Epithelial cell of prostate (primary cell): ENCODE data around the gene VPS18.

Source experiments
- DNase-seq: peaks from one replicate; pipeline ENCODE4 v3.0.0-alpha.2; 2011; ENCODE audit warnings: low read depth, low spot score
- H3K27ac ChIP-seq: fragments of 450-650 bp; 2 replicates; pipeline ENCODE4 v1.5.1; 2017; ENCODE audit warnings: mild to moderate bottlenecking

VPS18 gene

DNA sequence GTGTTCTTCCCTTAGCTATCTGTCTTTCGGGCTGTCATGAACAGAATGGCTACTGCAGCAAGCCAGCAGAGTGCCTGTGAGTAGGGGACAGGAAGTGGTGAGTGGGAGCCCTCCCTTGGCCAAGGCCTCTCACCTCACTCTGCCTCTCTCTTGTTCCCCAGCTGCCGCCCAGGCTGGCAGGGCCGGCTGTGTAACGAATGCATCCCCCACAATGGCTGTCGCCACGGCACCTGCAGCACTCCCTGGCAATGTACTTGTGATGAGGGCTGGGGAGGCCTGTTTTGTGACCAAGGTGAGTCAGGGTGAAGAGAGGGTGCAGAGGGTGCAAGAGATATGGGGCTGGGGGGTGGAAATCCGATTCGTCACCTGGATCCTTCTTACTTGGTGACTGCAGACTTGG, 37.9 kb downstream of the VPS18 start:
- H3K27ac ChIP-seq, result no peak overlapping the region
- no peak for DNase-seq

DNA sequence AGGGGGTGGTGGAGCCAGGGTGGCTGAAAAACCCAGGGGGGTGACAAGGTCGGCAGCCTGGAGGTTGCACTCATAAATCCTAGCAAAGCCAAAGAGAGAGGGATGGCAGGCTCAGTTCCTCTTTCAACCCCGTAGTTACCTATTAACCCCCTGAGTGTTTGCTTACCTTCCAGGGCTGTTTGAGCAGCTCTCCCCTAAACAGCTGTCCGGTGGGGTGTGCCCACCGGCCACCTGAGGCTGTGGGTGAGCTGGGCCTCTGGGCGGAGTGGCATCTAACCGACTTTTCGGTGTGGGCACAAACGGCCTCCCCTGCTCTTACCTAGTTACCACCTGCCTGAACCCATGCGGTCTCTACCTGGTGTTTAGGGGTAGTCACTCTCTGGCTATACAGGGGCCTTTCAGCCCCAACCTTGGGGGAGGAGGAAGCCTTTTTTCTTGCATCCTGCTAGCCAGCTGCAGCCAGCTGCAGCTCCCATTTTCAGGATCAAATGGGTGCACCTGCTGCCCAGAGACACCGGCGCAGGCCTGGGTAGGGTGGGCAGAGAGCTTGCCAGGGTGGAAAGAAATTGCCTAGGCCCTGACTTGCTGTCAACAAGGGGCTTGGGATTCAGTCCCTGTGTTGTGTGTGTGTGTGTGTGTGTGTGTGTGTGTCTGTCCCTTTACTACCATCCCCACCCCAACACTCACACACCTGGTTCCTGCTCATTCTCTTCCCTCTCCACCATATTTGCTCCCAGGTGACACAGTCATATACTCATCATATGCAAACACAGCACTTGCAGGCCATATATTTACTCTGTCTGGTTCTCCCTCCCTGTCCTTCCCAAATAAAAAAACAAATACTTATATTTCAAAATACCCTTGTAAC, 38.6 kb downstream of the VPS18 start:
- no peak overlapping the region for H3K27ac ChIP-seq
- DNase-seq, result no peak

DNA sequence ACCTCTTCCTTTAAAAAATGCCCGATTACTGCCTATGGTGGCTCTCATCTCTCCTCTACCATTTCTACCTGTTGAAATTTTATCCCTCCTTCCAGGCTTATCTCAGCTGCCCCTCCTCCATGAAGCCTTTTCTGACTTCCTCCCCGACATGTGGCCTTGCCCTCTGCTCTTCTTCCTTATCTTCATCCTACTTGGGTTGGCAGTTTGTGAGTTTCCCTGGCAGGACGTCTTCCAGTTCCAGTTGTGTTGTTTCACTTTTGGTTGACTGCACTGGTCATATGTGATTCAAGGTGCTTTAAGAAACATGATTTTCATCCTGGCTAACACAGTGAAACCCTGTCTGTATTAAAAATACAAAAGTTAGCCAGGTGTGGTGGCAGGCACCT, 39.3 kb downstream of the VPS18 start:
- no peak overlapping the region for H3K27ac ChIP-seq
- no peak for DNase-seq

DNA sequence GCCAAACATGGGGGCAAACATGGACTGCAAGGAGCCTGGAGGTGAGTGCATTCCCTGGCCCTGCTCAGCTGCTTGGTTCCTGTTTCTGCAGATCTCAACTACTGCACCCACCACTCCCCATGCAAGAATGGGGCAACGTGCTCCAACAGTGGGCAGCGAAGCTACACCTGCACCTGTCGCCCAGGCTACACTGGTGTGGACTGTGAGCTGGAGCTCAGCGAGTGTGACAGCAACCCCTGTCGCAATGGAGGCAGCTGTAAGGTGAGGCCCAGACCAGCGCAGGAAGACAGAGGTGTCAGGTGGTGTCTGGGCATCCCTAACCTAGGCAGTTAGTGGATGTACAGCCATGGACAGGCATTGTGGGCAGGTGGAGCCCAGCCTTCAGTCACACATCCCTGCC, 40.2 kb downstream of the VPS18 start:
- no peak overlapping the region for H3K27ac ChIP-seq
- DNase-seq, result no peak

DNA sequence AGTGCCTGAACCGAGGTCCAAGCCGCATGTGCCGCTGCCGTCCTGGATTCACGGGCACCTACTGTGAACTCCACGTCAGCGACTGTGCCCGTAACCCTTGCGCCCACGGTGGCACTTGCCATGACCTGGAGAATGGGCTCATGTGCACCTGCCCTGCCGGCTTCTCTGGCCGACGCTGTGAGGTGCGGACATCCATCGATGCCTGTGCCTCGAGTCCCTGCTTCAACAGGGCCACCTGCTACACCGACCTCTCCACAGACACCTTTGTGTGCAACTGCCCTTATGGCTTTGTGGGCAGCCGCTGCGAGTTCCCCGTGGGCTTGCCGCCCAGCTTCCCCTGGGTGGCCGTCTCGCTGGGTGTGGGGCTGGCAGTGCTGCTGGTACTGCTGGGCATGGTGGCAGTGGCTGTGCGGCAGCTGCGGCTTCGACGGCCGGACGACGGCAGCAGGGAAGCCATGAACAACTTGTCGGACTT, 42.0 kb downstream of the VPS18 start:
- no peak for DNase-seq
- H3K27ac ChIP-seq, result no peak overlapping the region

DNA sequence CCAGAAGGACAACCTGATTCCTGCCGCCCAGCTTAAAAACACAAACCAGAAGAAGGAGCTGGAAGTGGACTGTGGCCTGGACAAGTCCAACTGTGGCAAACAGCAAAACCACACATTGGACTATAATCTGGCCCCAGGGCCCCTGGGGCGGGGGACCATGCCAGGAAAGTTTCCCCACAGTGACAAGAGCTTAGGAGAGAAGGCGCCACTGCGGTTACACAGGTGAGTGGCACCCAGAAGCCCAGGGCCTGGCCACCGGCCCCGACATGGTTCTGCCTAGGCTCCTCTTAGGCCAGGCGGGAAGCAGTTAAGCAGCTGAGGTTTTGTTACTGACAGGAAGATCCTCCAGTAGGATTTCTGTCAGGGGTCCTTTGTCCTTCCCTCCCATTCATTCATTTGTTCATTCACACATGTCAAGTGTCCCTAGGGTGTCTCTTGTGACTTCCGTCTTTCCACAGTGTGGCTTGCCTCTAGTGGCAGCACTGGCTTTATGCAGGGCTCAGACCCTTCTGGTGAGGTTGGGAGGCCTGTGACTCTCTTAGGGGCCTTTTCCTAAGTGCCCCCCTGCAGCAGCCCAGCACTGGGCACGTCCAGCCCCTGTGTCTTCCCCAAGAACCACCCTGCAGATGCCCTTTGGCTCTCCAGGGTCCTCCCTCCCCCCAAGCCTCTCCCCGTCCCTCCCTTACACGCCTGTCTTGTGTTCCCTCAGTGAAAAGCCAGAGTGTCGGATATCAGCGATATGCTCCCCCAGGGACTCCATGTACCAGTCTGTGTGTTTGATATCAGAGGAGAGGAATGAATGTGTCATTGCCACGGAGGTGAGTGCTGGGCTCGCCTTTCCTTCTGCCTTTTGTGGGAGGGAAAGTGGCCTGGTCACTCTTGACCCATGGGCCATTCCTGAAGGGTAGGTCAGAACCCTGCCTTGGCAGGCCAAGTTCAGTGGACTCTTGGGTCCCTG, 42.7 kb downstream of the VPS18 start:
- no peak overlapping the region for H3K27ac ChIP-seq
- no peak for DNase-seq

DNA sequence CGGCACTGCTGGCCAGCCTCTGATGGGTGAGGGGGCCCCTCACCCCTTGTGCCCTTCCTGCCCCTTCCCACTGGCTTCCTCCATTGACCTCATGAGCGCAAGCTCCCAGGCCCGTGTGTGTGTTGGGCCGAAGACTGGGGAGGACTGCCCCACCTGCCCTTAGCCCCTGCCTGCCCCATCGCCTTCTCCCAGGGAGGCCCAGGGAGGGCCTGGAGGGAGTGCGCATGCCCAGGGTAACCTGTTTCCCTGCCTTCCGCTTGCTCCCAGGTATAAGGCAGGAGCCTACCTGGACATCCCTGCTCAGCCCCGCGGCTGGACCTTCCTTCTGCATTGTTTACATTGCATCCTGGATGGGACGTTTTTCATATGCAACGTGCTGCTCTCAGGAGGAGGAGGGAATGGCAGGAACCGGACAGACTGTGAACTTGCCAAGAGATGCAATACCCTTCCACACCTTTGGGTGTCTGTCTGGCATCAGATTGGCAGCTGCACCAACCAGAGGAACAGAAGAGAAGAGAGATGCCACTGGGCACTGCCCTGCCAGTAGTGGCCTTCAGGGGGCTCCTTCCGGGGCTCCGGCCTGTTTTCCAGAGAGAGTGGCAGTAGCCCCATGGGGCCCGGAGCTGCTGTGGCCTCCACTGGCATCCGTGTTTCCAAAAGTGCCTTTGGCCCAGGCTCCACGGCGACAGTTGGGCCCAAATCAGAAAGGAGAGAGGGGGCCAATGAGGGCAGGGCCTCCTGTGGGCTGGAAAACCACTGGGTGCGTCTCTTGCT, 43.7 kb downstream of the VPS18 start:
- no peak for DNase-seq
- H3K27ac ChIP-seq, result no peak overlapping the region

DNA sequence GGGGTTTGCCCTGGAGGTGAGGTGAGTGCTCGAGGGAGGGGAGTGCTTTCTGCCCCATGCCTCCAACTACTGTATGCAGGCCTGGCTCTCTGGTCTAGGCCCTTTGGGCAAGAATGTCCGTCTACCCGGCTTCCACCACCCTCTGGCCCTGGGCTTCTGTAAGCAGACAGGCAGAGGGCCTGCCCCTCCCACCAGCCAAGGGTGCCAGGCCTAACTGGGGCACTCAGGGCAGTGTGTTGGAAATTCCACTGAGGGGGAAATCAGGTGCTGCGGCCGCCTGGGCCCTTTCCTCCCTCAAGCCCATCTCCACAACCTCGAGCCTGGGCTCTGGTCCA, 44.3 kb downstream of the VPS18 start:
- H3K27ac ChIP-seq, result no peak overlapping the region
- no peak for DNase-seq

DNA sequence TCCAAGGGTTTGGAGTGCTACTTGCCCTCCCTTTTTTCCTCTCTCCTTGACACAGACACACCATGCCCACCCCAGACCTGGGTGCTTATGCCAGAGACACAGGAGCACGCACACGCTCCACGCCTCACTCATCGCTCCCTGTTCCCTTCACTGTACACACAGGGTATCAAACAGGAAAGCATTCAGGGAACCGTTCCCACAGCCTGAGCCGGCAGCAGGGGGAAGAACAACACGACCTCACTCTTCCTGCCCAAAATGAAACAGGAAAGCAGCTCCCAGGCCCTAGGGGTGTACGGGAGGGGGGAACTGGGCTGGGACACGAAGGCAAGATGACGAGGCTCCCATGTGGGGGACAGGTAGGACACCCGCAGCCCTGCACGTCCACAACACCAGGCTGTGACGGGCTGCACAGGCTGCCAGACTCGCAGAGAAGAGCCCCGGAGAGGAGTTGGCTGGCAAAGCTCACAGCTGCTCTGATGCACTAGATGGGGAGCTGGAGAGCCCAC, 46.1 kb downstream of the VPS18 start:
- no peak for DNase-seq
- H3K27ac ChIP-seq, result no peak overlapping the region

DNA sequence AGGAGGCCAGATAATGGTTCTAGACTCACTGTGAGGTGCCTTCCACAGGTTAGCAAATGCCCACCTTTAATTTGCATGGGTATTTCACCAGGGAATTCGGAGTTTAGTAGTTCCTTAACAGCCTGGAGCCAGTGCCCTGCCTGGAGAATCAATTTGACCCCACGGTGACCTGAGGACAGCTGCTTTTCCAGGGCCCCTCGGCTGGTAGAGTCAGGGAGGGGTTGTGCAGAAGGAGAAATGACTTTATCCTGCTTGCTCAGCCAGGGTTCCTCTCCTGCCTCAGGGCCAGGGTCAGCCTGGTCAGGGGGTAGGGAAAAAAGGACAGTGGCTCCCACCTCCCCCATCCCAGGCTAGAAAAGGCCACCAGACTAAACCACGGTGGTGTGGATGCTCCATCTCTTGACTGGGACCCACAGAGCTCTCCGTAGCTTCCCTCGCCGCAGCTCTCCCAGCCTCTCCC, 46.8 kb downstream of the VPS18 start:
- no peak for DNase-seq
- peak overlapping the region; percentile 42 for H3K27ac ChIP-seq

DNA sequence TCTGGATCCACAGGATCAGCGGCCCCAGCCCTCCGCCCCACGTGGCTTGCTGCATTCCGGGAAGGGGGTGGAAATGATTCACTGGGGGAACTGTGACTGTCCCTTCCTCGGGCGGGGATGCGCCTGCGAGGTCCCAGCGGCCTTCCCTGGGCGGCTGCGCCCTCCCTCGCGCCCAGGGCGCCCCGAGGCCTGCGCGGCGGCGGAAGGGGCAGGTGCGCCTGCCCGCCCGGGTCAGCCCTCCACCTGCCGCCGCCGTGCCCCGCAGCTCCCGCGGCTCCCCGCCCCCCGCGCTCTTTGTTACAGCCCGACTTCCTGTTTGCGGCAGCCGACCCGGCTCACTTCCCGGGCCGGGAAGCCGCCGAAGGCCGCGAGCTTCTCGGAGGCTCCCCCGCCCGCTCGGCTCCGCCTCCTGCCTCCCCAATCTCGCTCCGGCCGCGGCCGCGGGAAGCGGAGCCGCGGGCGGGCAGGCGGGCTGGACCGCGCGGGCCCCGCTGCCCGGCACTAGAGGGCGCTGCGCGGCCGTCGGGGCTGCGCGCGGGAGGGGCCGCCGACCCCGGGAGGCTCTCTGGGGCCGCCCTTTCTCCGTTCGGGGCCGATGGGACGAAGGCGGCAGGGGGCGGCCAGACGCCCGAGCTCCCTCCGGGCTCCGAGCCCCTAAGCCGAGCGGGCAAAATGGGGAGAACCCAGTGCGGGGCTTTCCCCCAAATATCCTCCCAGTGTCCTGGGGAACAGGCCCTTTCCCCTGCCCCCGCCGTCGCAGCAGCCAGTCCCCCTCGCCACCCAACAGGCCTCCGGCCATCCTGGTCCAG, 47.5 kb downstream of the VPS18 start:
- peak overlapping the region; percentile 42 for H3K27ac ChIP-seq
- no peak for DNase-seq

DNA sequence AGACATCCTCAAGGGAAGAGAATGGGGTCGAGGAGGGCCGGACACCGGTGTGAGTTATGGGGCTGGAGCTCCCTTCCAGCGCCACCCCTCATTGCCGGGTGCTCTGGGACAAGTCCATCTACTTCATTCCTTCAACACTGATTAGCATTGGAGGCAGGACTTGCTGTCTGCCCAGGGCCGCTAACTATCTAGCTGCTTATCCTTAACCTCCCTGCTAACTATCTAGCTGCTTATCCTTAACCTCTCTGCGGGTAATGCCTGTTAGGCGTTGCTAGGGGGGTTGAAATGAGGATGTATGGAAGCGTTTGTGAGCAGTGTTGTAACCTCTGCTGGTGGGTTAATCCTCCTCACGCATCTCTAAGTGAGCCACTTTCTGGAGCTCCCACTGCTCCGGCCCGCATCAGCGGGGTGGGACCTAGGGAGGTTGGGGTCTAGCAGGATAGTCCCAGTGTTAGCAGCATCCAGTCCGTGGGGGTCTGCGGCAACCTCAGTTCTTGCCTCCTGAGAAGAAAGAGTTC, 48.1 kb downstream of the VPS18 start:
- peak overlapping the region; percentile 42 for H3K27ac ChIP-seq
- DNase-seq, result no peak

DNA sequence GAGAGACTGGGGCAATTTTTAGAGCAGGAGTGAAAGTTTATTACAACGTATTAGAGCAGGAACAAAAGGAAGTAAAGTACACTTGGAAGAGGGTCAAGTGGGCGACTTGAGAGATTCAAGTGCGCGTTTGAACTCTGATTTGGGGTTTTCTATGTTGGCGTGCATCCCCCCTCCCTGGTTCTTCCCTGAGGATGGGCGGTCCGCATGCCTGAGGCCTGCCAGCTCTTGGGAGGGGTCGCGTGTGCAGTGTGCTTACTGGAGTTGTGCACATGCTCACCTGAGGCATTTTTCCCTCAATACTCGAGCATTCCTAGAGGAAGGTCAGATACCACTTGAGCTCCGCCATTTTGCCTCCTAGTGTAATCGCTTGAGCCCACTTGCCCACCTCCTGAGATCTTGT, 48.6 kb downstream of the VPS18 start:
- DNase-seq, result no peak
- H3K27ac ChIP-seq, result no peak overlapping the region

DNA sequence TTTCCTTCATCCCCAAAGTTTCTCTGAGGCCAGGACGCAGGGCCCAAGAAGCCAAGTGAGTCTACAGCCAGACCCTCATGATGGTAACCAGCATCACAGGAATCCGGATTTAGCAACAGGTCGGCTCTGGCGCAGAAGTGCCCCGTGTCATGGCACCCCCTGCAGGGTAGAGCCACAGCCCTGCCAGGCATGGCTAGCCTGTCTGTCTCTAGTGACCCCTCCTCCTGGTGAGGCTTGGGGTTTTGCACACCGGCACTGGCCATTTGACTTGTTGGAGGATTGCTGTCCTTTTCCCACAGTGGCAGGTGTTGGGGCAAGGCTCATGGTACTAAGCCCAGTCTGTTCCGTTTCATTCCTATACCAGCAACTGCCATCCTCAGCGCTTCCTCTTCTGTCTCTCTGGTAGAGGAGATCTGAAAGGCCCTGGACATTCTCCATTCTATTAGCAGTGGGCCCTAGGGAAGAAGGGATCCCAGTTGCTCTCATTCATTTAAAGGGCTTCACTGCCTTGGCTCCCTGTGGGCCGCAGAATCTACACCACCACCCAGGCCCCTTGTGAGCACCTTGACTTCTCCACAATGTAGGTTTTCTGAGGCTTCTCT, 49.6 kb downstream of the VPS18 start:
- no peak overlapping the region for H3K27ac ChIP-seq
- DNase-seq, result no peak

DNA sequence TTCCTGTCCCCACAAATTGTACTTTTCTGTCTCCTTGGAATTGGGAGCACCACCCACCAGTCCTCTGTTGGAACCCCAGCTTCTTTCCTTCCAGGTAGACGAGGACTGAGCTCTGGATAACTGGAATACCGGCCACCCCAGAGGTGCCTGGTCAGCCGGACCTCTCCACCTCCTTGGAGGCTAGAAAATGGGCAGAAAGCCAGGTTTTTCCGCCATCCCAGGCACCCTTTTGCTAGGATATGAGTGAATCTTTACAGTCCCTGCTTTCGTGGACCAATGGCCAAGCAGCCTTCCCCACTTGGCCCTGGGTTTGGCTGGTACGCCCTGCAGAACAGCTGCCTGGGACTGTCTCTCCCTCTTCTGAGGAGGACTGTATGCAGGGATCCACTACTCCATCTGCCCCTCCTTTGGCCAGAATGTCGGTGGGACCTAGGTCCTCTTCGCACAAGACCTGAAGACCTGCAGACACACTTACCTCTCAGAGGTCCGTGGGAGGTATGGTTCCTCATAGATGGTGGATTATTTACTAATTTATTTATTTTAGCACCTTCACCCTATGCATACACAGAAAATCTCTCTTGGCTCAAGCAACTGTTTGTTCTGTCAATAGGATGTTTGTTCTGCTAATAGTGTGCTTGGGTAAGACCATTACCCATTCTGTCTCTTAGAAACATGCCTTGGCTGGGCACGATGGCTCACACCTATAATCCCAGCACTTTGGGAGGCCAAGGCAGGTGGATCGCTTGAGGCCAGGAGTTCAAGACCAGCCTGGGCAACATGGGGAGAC, 50.5 kb downstream of the VPS18 start:
- DNase-seq, result no peak
- H3K27ac ChIP-seq, result no peak overlapping the region

DNA sequence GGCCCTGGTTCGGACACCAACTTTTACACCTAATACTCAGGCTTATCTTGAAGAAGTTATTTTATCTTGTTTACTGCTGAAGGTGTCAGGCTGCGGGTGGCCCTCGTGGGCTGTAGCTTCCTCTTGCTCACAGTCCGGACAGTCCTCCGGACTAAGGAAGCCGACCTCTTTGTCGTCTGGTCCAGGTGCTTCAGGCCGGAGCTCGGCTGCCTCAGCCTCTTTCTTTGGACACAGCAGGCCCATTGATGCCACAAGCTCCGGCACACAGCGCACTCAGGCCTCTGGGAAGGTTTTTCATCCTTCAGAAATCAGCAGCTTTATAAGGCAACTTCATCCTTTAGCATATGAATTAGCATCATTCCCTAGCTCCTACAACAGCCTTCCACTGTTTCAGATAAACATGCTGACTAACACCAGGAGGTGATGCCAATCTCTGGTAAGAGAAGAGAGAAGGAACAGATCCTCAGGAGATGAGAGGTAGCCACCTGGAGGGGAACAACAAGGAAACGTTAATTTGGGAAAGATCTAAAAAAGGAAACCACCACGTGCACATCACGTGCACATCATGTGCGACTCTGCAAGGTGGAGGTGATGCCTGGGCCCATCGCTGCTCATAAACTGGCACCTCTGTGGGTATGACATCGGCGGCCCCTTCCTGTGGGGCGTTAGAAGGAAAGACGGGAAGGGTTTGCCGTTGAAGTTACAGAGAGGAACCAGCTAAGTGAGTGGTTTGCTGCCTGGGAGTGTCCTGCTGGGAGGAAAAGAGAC, 54.6 kb downstream of the VPS18 start:
- H3K27ac ChIP-seq, result peak overlapping the region; percentile 31

DNA sequence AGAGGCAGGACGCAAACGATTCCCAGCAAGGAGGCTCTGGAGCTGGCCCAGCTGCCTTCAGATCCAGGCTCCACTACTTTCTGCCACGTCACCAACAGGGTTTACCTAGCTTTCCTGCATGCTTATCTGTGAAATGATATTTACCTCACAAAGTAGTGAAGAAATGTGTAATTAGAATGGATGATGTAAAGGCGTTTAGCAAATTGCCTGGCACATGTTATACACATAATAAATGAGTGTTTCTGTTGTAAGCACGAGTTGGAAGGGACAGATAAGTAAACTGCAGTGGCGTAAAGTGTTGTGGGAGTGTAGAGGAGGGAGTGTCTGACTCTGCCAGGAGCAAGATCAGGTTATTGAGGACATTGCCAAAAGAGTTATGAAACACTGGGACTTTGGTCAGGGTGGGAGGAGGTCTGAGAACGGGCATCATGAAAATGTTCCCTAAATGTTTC, 55.5 kb downstream of the VPS18 start:
- peak overlapping the region; percentile 31 for H3K27ac ChIP-seq
- no peak for DNase-seq

More for the DNA sequence above, 54.6 kb downstream of the VPS18 start:
- DNase-seq, result no peak
